IMR-90 (cell line): ENCODE results near the gene RSPO4. TPM values are rescaled to one million over a fixed set of nuclear protein-coding genes. Genes with fewer than 3 reads are reported as not detected.

Source experiments
- ATAC-seq: fragments of 200-7000 bp; cut with Tn5 transposase; 2 replicates; pipeline ENCODE4 v1.9.1; 2020; ENCODE audit warnings: low read depth, mild to moderate bottlenecking, moderate library complexity
- BruUV-seq: library from RNA; stranded (reverse); fragments of 400-500 nt; replicated peaks from 2 replicates; lab custom pipeline; 2021; lab: Mats Ljungman, UMichigan
- CTCF ChIA-PET: fragments of 300-600 bp; formaldehyde crosslinking; extraction: SDS; loops from one replicate; lab custom pipeline; 2021; ENCODE audit warnings: antibody characterized with exemption; lab: Yijun Ruan, JAX
- POLR2A ChIA-PET: fragments of 300-600 bp; sonication (Branson Sonifier 250); formaldehyde crosslinking; loops from one replicate; lab custom pipeline; 2022; ENCODE audit warnings: antibody characterized with exemption; ENCODE audit not compliant: unreplicated experiment; lab: Charles Lee
- DNase-seq: peaks from one replicate; pipeline ENCODE4 v3.0.0; 2013
- H2AFZ ChIP-seq: replicated peaks from 2 replicates; pipeline ENCODE3; 2013; ENCODE audit warnings: low read length, mild to moderate bottlenecking; ENCODE audit not compliant: poor library complexity
- H2AK5ac ChIP-seq: 2 replicates; pipeline ENCODE4 v1.6.1; 2013; ENCODE audit warnings: low read depth, low read length, inconsistent platforms
- H2AK9ac ChIP-seq: replicated peaks from 2 replicates; pipeline ENCODE3; 2013; ENCODE audit warnings: mild to moderate bottlenecking, low read depth, low read length, moderate library complexity; ENCODE audit not compliant: poor library complexity
- H2BK120ac ChIP-seq: 2 replicates; pipeline ENCODE4 v1.6.1; 2013; ENCODE audit warnings: low read depth, low read length, inconsistent platforms
- H2BK15ac ChIP-seq: 3 replicates; pipeline ENCODE4 v1.6.1; 2013; ENCODE audit warnings: low read depth, low read length, inconsistent platforms
- H2BK20ac ChIP-seq: 2 replicates; pipeline ENCODE4 v1.6.1; 2013; ENCODE audit warnings: low read depth, mild to moderate bottlenecking, inconsistent platforms, low read length, moderate library complexity
- H2BK5ac ChIP-seq: 2 replicates; pipeline ENCODE4 v1.6.1; 2013; ENCODE audit warnings: mild to moderate bottlenecking, low read depth, low read length, inconsistent platforms; ENCODE audit not compliant: poor library complexity, severe bottlenecking
- H3K14ac ChIP-seq: replicated peaks from 2 replicates; pipeline ENCODE4 v1.6.1; 2013; ENCODE audit warnings: low read depth, low read length, inconsistent platforms
- H3K18ac ChIP-seq: 2 replicates; pipeline ENCODE4 v1.6.1; 2013; ENCODE audit warnings: low read depth, low read length, control low read depth
- H3K23ac ChIP-seq: 2 replicates; pipeline ENCODE4 v1.6.1; 2013; ENCODE audit warnings: low read depth, low read length, inconsistent platforms
- H3K27ac ChIP-seq: 2 replicates; pipeline ENCODE4 v1.5.1; 2013; ENCODE audit warnings: mild to moderate bottlenecking, control low read depth, low read length; ENCODE audit not compliant: insufficient read depth
- H3K27me3 ChIP-seq: 2 replicates; pipeline ENCODE4 v1.6.1; 2013; ENCODE audit warnings: low read length; ENCODE audit not compliant: control insufficient read depth, insufficient read depth
- H3K36me3 ChIP-seq: 2 replicates; pipeline ENCODE4 v1.6.1; 2013; ENCODE audit warnings: low read length, mixed read lengths; ENCODE audit not compliant: control insufficient read depth, insufficient read depth
- H3K4ac ChIP-seq: 2 replicates; pipeline ENCODE4 v1.6.1; 2013; ENCODE audit warnings: low read depth, low read length, inconsistent platforms
- H3K4me1 ChIP-seq: 2 replicates; pipeline ENCODE4 v1.6.1; 2013; ENCODE audit warnings: low read length, mixed read lengths; ENCODE audit not compliant: control insufficient read depth, insufficient read depth
- H3K4me2 ChIP-seq: 2 replicates; pipeline ENCODE4 v1.6.1; 2013; ENCODE audit warnings: low read depth, mild to moderate bottlenecking, control low read depth, low read length, moderate library complexity
- H3K4me3 ChIP-seq: 2 replicates; pipeline ENCODE4 v1.5.1; 2013; ENCODE audit warnings: low read depth, mild to moderate bottlenecking, control low read depth, low read length, moderate library complexity; ENCODE audit not compliant: insufficient read depth
- H3K56ac ChIP-seq: 2 replicates; pipeline ENCODE4 v1.6.1; 2013; ENCODE audit warnings: low read length, inconsistent platforms; ENCODE audit not compliant: insufficient read depth; ENCODE audit errors: extremely low read depth
- H3K79me1 ChIP-seq, 2 experiments: 2 replicates each; pipeline ENCODE4 v1.6.1; 2013; ENCODE audit warnings: low read length in 2 of 2, inconsistent platforms in 1 of 2, low read depth in 1 of 2
- H3K9ac ChIP-seq: 2 replicates; pipeline ENCODE4 v1.6.1; 2013; ENCODE audit warnings: low read depth, low read length, control low read depth
- H3K9me1 ChIP-seq: 2 replicates; pipeline ENCODE4 v1.6.1; 2013; ENCODE audit warnings: low read length, inconsistent platforms; ENCODE audit not compliant: insufficient read depth
- H3K9me3 ChIP-seq: 2 replicates; pipeline ENCODE4 v1.6.1; 2013; ENCODE audit warnings: low read length; ENCODE audit not compliant: control insufficient read depth, insufficient read depth
- H4K20me1 ChIP-seq: 2 replicates; pipeline ENCODE4 v1.6.1; 2013; ENCODE audit warnings: low read length, inconsistent platforms; ENCODE audit not compliant: insufficient read depth
- H4K5ac ChIP-seq: 2 replicates; pipeline ENCODE4 v1.6.1; 2013; ENCODE audit warnings: mild to moderate bottlenecking, low read depth, low read length, control low read depth
- H4K8ac ChIP-seq, 2 experiments: 2 replicates each; pipeline ENCODE4 v1.6.1; 2013; ENCODE audit warnings: low read depth in 2 of 2, low read length in 2 of 2, control low read depth in 1 of 2, inconsistent platforms in 1 of 2
- H4K91ac ChIP-seq: 2 replicates; pipeline ENCODE4 v1.6.1; 2013; ENCODE audit warnings: low read depth, low read length, inconsistent platforms; ENCODE audit not compliant: insufficient read depth
- CEBPB ChIP-seq: IDR thresholded peaks from 2 replicates; pipeline ENCODE4 v1.6.1; 2012; ENCODE audit warnings: low read depth, low read length, improper control_type of control experiment
- MAFK ChIP-seq: IDR thresholded peaks from 2 replicates; pipeline ENCODE4 v1.6.1; 2012; ENCODE audit warnings: low read depth, low read length, improper control_type of control experiment
- RAD21 ChIP-seq: IDR thresholded peaks from 2 replicates; pipeline ENCODE4 v1.6.1; 2012; ENCODE audit warnings: low read length, improper control_type of control experiment
- RCOR1 ChIP-seq: IDR thresholded peaks from 2 replicates; pipeline ENCODE4 v1.6.1; 2012; ENCODE audit warnings: mild to moderate bottlenecking, low read length, improper control_type of control experiment; ENCODE audit not compliant: insufficient replicate concordance
- SMC3 ChIP-seq: fragments of 150-350 bp; IDR thresholded peaks from 2 replicates; pipeline ENCODE4 v1.6.1; 2016; ENCODE audit warnings: low read depth, mild to moderate bottlenecking, antibody characterized with exemption, low read length, moderate library complexity
- WGBS, 2 experiments: methylation state at CpG; one replicate each; pipeline versions ENCODE4 v1.1.5 to v1.1.7; 2013; ENCODE audit warnings: missing lambda C conversion rate in 2 of 2; ENCODE audit not compliant: insufficient read length in 1 of 2; ENCODE audit errors: extremely low coverage in 2 of 2; 5-methylcytosine and 5-hydroxymethylcytosine counted together
- dilution Hi-C: fragments of 300-500 bp; cut with HindIII; formaldehyde crosslinking; loops from one replicate; pipeline ENCODE4 v1.14.3; 2018; ENCODE audit warnings: low sequenced_read_pairs; ENCODE audit not compliant: unreplicated experiment
- in situ Hi-C: fragments of 300-500 bp; cut with MboI; formaldehyde crosslinking; loops from 3 replicates; pipeline ENCODE4 v1.14.3; 2019; ENCODE audit warnings: low sequenced_read_pairs, inconsistent platforms, mixed read lengths
- intact Hi-C: fragments of 100-400 bp; cut with micrococcal nuclease; formaldehyde crosslinking; loops from 2 replicates; pipeline ENCODE4 v1.10.0; 2022
- polyA plus RNA-seq, 3 experiments: library from polyadenylated mRNA; depleted of rRNA; stranded (reverse); fragments of >200 nt; gene quantifications; 2 replicates each; pipeline ENCODE4 v1.2.3, GENCODE V29; 2012; ENCODE audit warnings: low replicate concordance in 1 of 3
- total RNA-seq: library from RNA; depleted of rRNA; stranded (reverse); fragments of >200 nt; gene quantifications from 2 replicates; pipeline ENCODE4 v1.2.3, GENCODE V29; 2012
- TF ChIP-seq, protein P1 (sequence below): conservative IDR thresholded peaks from 2 replicates; pipeline ENCODE4 v1.5.1; 2012; ENCODE audit warnings: mild to moderate bottlenecking, low read depth, low read length, improper control_type of control experiment

RSPO4 gene
- total and polyA plus RNA-seq, 2 of the 4 experiments (the other 2 are of a cell fraction): not detected

DNA sequence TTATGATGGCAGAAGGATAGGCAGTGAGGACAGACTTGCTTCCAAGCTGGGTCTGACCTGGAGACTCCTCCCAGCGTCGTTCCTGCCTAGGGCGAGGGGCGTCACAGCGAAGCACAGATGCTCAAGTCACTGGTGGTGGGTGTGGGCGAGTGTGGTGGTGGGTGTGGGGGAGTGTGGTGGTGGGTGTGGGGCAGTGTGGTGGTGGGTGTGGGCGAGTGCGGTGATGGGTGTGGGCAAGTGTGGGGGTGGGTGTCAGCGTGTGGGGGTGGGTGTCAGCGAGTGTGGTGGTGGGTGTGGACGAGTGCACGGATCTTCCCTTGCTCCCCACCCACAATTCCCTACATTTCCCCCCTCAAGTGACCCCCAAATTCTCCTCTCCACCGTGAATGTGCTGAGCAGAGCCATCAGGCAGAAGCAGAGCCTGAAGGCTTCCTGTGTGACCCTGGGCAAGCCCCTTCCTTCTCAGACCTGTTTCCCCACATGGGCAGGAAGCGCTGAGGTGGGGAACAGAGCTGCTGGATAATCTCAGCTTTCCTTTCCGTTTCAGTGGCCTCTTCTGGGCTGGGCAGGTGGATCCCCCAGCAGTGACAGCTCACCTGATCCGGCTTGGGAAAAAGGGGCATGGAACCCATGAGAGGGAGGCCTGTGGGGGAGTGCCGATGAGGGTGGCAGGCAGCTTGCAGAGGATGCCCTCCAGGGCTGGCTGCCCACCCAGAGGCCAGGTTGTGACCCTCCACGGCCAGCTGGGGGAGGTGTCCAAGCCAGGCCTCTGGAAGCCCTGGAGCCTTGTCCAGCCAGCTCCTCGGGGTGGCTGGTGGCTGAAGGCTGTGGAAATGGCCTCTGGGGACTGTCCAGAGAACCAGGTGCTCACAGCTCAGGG, 42.9 kb downstream of the RSPO4 start:
- Histone ChIP-seq H2BK15ac (no peak overlapping the region), H3K79me1 (no peaks in the 10 kb centered on the region), H4K5ac (no peak overlapping the region), H2BK120ac (no peak overlapping the region), H3K9me1 (no peaks in the 10 kb centered on the region), H3K36me3 (no peaks in the 10 kb centered on the region), H3K9me3 (no peaks in the 10 kb centered on the region), H2BK5ac (no peak overlapping the region), H2AK9ac (no peak overlapping the region), H3K4me3 (no peak overlapping the region), H3K27ac (no peak overlapping the region), H3K4me2 (no peak overlapping the region), H2AFZ (peak overlapping the region; percentile 29), H3K56ac (no peak overlapping the region), H4K20me1 (no peaks in the 10 kb centered on the region), H3K4me1 (no peaks in the 10 kb centered on the region), H3K14ac (no peak overlapping the region), H3K4ac (no peak overlapping the region), H4K8ac (no peak overlapping the region), H3K27me3 (peaks cover 8% of the 10 kb centered on the region), H4K91ac (no peak overlapping the region), H3K9ac (no peak overlapping the region), H2AK5ac (no peak overlapping the region), H3K18ac (no peak overlapping the region), H3K23ac (no peak overlapping the region), H2BK20ac (no peak overlapping the region)
- intact Hi-C loops (loop anchor here (5.0 kb wide), 2 partner anchors 127 to 253 kb away; partner anchors contain the start of gene FAM110A), in situ Hi-C loops (no loop called here), dilution Hi-C loops (no loop called here)
- ATAC-seq (no peak), DNase-seq (no peak)
- POLR2A ChIA-PET: no interaction called here
- CTCF ChIA-PET: interaction anchor here (0.8 to 1.4 kb wide), 2 partner anchors 140 to 143 kb away, joined by 4 to 7 read pairs; no protein-coding TSS in a partner anchor
- no peak for TF ChIP-seq SMC3
- TF ChIP-seq, protein P1, sequence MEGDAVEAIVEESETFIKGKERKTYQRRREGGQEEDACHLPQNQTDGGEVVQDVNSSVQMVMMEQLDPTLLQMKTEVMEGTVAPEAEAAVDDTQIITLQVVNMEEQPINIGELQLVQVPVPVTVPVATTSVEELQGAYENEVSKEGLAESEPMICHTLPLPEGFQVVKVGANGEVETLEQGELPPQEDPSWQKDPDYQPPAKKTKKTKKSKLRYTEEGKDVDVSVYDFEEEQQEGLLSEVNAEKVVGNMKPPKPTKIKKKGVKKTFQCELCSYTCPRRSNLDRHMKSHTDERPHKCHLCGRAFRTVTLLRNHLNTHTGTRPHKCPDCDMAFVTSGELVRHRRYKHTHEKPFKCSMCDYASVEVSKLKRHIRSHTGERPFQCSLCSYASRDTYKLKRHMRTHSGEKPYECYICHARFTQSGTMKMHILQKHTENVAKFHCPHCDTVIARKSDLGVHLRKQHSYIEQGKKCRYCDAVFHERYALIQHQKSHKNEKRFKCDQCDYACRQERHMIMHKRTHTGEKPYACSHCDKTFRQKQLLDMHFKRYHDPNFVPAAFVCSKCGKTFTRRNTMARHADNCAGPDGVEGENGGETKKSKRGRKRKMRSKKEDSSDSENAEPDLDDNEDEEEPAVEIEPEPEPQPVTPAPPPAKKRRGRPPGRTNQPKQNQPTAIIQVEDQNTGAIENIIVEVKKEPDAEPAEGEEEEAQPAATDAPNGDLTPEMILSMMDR: no peak
- TF ChIP-seq RAD21: no peak
- no peak for TF ChIP-seq CEBPB
- TF ChIP-seq MAFK: no peak
- TF ChIP-seq RCOR1: no peak
- BruUV-seq: no TSS peak
- WGBS, 2 experiments: no CpG with 5 or more reads among the region's 19 CpGs
